Ammon's horn (tissue), 1 donor: ENCODE results near the gene KIAA1217.
A peak's percentile ranks its signal among the peaks of the same experiment; 100 is the strongest.

Source experiments
- DNase-seq: peaks from one replicate; pipeline ENCODE4 v3.0.0-alpha.2; 2016; ENCODE audit warnings: low spot score

Gene KIAA1217

GRCh38 chr10:24502006-24502405, 293.1 kb downstream of the KIAA1217 start:
- DNase-seq, result no peak

- no peak for DNase-seq
Measured at GRCh38 chr10:24502801-24503460, 294.0 kb downstream of the KIAA1217 start.

GRCh38 chr10:24503461-24504320, 294.8 kb downstream of the KIAA1217 start:
- DNase-seq, result no peak

GRCh38 chr10:24505759-24506158, 296.8 kb downstream of the KIAA1217 start:
- DNase-seq, result no peak

- DNase-seq, result peak; percentile 37
Measured at GRCh38 chr10:24513155-24513554, 304.2 kb downstream of the KIAA1217 start.

- DNase-seq, result no peak
Measured at GRCh38 chr10:24515481-24515880, 306.5 kb downstream of the KIAA1217 start.

- DNase-seq, result no peak
Measured at GRCh38 chr10:24518411-24518810, 309.5 kb downstream of the KIAA1217 start.

- peak; percentile 80 for DNase-seq
Measured at GRCh38 chr10:24518981-24519597, 310.2 kb downstream of the KIAA1217 start.

GRCh38 chr10:24519950-24520349, 311.0 kb downstream of the KIAA1217 start:
- no peak for DNase-seq

GRCh38 chr10:24524314-24524713, 315.4 kb downstream of the KIAA1217 start:
- no peak for DNase-seq

GRCh38 chr10:24526085-24526649, 317.2 kb downstream of the KIAA1217 start:
- DNase-seq, result no peak

- DNase-seq, result no peak
Measured at GRCh38 chr10:24528946-24529345, 320.0 kb downstream of the KIAA1217 start.

GRCh38 chr10:24531439-24531838, 322.5 kb downstream of the KIAA1217 start:
- no peak for DNase-seq

GRCh38 chr10:24533981-24534380, 325.0 kb downstream of the KIAA1217 start:
- DNase-seq, result peak; percentile 18

- no peak for DNase-seq
Measured at GRCh38 chr10:24536636-24537035, 327.7 kb downstream of the KIAA1217 start.

- DNase-seq, result no peak
Measured at GRCh38 chr10:24541239-24541753, 332.4 kb downstream of the KIAA1217 start.

- no peak for DNase-seq
Measured at GRCh38 chr10:24542314-24543270, 333.7 kb downstream of the KIAA1217 start.

- no peak for DNase-seq
Measured at GRCh38 chr10:24544776-24545175, 335.8 kb downstream of the KIAA1217 start.

GRCh38 chr10:24545585-24545984, 336.6 kb downstream of the KIAA1217 start:
- DNase-seq, result no peak

GRCh38 chr10:24550680-24551079, 341.7 kb downstream of the KIAA1217 start:
- no peak for DNase-seq

GRCh38 chr10:24551161-24551560, 342.2 kb downstream of the KIAA1217 start:
- DNase-seq, result no peak
